IPS-20b (cell line): Measurements from ENCODE around the gene UBQLN4.

Experiments used
- H3K27ac ChIP-seq: one replicate; pipeline ENCODE4 v1.5.1; 2013; ENCODE audit warnings: low read length
- H3K27me3 ChIP-seq: 2 replicates; pipeline ENCODE4 v1.6.1; 2013; ENCODE audit warnings: mild to moderate bottlenecking, low read length, inconsistent platforms; ENCODE audit not compliant: insufficient read depth
- H3K36me3 ChIP-seq: 2 replicates; pipeline ENCODE4 v1.6.1; 2013; ENCODE audit warnings: low read depth, mild to moderate bottlenecking, inconsistent platforms, low read length, moderate library complexity; ENCODE audit not compliant: insufficient read depth
- H3K4me1 ChIP-seq: 2 replicates; pipeline ENCODE4 v1.6.1; 2013; ENCODE audit warnings: mild to moderate bottlenecking, control low read depth, inconsistent platforms, low read length, moderate library complexity; ENCODE audit not compliant: insufficient read depth
- H3K4me3 ChIP-seq: 2 replicates; pipeline ENCODE4 v1.5.1; 2013; ENCODE audit warnings: mild to moderate bottlenecking, low read length, inconsistent platforms
- H3K9ac ChIP-seq: 2 replicates; pipeline ENCODE4 v1.6.1; 2013; ENCODE audit warnings: low read depth, mild to moderate bottlenecking, inconsistent platforms, low read length, moderate library complexity
- H3K9me3 ChIP-seq: 2 replicates; pipeline ENCODE4 v1.6.1; 2013; ENCODE audit warnings: mild to moderate bottlenecking, low read depth, low read length, inconsistent platforms; ENCODE audit not compliant: insufficient read depth

UBQLN4 gene

GRCh38 chr1:156090840-156091188, 37.2 kb upstream of the UBQLN4 start:
- H3K9me3 ChIP-seq: no peaks in the 10 kb centered on the region
- H3K4me3 ChIP-seq: no peak overlapping the region
- peaks cover 21% of the 10 kb centered on the region; the same call in 1 of the 2 replicates for H3K4me1 ChIP-seq
- H3K9ac ChIP-seq: no peak overlapping the region
- no peaks in the 10 kb centered on the region for H3K27me3 ChIP-seq
- H3K36me3 ChIP-seq: peaks cover 5% of the 10 kb centered on the region; the same call in 1 of the 2 replicates
- no peak overlapping the region for H3K27ac ChIP-seq

GRCh38 chr1:156090138-156090839, 36.7 kb upstream of the UBQLN4 start:
- H3K36me3 ChIP-seq: peaks cover 5% of the 10 kb centered on the region; the same call in 1 of the 2 replicates
- H3K4me1 ChIP-seq: peaks cover 21% of the 10 kb centered on the region; the same call in 1 of the 2 replicates
- no peaks in the 10 kb centered on the region for H3K9me3 ChIP-seq
- H3K27me3 ChIP-seq: no peaks in the 10 kb centered on the region
- H3K4me3 ChIP-seq: no peak overlapping the region
- H3K9ac ChIP-seq: no peak overlapping the region
- no peak overlapping the region for H3K27ac ChIP-seq

GRCh38 chr1:156089704-156090103, 36.1 kb upstream of the UBQLN4 start:
- Histone ChIP-seq H3K4me1 (peaks cover 24% of the 10 kb centered on the region; the same call in 1 of the 2 replicates), H3K27ac (no peak overlapping the region), H3K4me3 (no peak overlapping the region), H3K36me3 (peaks cover 5% of the 10 kb centered on the region; the same call in 1 of the 2 replicates), H3K9ac (no peak overlapping the region), H3K9me3 (no peaks in the 10 kb centered on the region), H3K27me3 (no peaks in the 10 kb centered on the region)

- Histone ChIP-seq H3K9ac (peak overlapping the region; percentile 15; the same call in 1 of the 2 replicates), H3K27ac (no peak overlapping the region), H3K36me3 (no peaks in the 10 kb centered on the region), H3K9me3 (no peaks in the 10 kb centered on the region), H3K4me3 (peak overlapping the region; percentile 41; the same call in 1 of the 2 replicates), H3K27me3 (no peaks in the 10 kb centered on the region), H3K4me1 (peaks cover 29% of the 10 kb centered on the region; the same call in 1 of the 2 replicates)
Observed at GRCh38 chr1:156086256-156086662, 32.7 kb upstream of the UBQLN4 start.

DNA sequence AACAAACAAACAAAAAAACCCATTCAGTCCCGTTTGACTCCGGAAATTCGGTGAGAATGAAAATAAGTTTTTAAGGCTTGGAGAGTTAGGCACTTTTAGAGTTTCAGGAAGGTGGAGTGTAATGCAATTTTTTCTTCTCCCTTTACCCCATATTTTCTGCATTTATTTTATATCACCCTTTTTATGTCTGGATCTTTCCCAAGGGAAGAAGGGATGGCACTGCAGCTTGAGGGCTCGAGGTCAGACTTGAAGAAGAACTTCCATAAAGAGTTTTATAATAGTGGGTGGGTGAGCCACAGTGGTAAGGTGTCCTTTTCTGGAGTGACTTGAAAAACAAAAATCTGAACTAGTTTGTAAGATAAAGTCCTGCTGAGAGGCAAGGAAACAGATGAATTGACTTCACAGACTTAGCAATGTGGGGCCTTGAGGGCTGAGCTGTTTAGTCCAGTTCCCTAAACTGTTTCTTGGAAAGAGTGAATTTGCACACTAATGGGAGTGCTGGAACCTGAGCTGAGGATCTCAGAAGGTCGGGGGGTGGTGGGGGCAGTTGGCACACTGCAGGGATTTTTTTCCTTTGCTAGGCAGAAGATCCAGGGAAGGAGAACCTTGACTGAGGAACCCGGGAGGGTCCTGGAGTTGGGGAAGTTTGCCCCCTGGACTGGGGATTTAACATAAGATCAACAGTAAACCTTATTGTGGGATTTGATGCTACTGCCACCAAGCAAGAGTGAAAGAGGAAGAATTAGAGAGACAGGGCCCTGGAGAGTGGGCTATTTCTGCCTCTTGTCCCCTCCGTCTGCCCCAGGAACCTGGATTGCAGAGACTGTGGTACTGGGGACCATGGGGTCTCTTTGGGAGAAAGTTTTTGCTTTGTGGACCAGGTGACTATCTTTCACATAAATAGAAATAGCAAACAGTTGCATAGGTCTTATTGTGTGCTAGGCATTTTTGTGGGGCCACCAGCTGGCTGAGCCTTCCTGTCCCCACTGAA, 30.5 kb upstream of the UBQLN4 start:
- peaks cover 5% of the 10 kb centered on the region; the same call in 1 of the 2 replicates for H3K36me3 ChIP-seq
- H3K4me1 ChIP-seq: peaks cover 25% of the 10 kb centered on the region; the same call in 1 of the 2 replicates
- H3K9me3 ChIP-seq: no peaks in the 10 kb centered on the region
- no peaks in the 10 kb centered on the region for H3K27me3 ChIP-seq
- H3K9ac ChIP-seq: peak overlapping the region; percentile 89; the same call in 1 of the 2 replicates
- no peak overlapping the region for H3K27ac ChIP-seq
- H3K4me3 ChIP-seq: peak overlapping the region; percentile 99

DNA sequence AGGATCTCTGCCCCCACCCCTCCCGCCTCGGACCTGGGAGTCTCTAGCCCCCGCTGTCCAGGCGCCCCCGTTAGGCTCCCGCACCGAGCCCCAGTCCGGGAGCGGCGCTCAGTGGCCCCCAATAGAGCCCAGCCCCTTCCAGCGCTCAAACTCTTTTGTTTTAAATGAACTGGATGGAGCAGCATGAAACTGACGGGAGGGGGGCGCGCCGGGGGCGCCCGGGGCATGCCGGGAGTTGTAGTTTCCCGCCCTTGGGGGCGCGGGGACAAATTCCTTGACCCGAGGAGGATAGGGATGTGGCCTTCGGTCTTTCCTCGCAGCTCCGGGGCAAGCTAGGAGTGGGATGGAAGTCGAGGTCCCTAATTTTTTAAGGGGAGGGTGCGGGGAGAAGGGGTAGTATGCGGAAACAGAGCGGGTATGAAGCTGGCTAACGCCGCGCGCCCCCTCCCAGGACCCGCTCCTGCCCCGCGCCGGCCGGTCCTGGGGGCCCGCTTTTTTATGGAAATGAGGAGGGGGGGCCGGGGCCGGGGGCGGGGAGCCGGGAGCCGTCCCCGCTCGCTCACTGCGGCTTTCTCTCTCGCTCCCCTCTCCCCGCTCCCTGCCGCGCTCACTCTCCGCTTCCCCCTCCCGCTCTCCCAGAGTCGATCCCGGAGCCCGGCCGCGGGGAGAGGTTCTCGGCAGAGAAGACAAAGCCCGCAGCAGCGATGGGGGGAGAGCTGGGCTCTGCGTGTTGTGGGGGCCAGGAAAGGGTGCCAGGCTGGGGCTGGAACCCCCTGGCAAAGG, 28.9 kb upstream of the UBQLN4 start, which contains the start of gene MEX3A:
Gene MEX3A (minus strand): TSS at position 157 of the 783 bp plus-strand sequence. CDS start 467 bp downstream, outside the sequence.
- no peaks in the 10 kb centered on the region for H3K27me3 ChIP-seq
- peaks cover 20% of the 10 kb centered on the region for H3K36me3 ChIP-seq
- H3K9me3 ChIP-seq: no peaks in the 10 kb centered on the region
- H3K4me1 ChIP-seq: peaks cover 40% of the 10 kb centered on the region
- peak within 1 kb of the TSS; percentile 95 for H3K27ac ChIP-seq
- peak within 1 kb of the TSS; percentile 98 for H3K9ac ChIP-seq
- peak within 1 kb of the TSS; percentile 99 for H3K4me3 ChIP-seq

DNA sequence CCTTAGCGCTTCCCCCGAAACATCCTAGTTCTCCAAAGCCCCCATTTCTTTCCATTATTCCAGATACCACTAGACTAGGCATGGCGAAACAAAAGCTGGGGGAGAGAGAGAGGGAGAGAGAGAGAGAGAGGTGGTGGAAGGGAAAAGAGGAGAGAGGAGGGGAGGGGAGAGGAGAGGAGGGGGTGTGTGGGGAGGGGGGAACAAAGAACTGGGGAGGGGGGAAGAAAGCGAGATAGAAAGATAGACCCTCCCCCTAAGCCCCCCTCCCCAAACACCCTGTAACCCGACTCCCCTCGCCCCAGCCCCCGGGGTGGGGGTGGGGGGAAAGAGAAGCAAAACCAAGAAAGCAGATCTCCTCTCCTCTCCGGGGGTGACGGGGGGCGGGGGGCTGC, 28.3 kb upstream of the UBQLN4 start:
- Histone ChIP-seq H3K27ac (peak overlapping the region; percentile 86), H3K36me3 (peaks cover 26% of the 10 kb centered on the region), H3K4me1 (peaks cover 44% of the 10 kb centered on the region), H3K27me3 (no peaks in the 10 kb centered on the region), H3K9me3 (no peaks in the 10 kb centered on the region), H3K9ac (peak overlapping the region; percentile 89; the same call in 1 of the 2 replicates), H3K4me3 (peak overlapping the region; percentile 99)

- peak overlapping the region; percentile 95 for H3K27ac ChIP-seq
Observed at GRCh38 chr1:156081180-156081916, 27.8 kb upstream of the UBQLN4 start.

DNA sequence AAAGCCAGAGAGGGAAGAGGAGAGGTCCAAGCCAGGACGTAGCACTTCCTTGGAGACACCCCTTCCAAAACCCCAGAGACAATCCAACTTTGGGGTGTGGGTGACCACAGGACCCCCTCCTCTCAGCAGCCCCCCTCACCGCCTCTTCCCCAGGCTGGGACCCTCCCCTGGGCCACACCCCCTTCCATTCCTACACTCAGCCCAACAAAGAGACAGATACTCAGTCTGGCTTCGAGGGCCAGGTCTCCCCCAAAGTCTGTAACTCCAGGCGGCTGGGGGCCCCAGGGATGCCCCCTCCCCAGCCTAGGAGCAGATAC, 27.2 kb upstream of the UBQLN4 start:
- peaks cover 36% of the 10 kb centered on the region for H3K36me3 ChIP-seq
- peak overlapping the region; percentile 98 for H3K9ac ChIP-seq
- no peaks in the 10 kb centered on the region for H3K9me3 ChIP-seq
- peak overlapping the region; percentile 95 for H3K27ac ChIP-seq
- H3K27me3 ChIP-seq: no peaks in the 10 kb centered on the region
- peak overlapping the region; percentile 99 for H3K4me3 ChIP-seq
- H3K4me1 ChIP-seq: peaks cover 43% of the 10 kb centered on the region

More at GRCh38 chr1:156081180-156081916, 27.8 kb upstream of the UBQLN4 start:
- no peaks in the 10 kb centered on the region for H3K9me3 ChIP-seq
- H3K36me3 ChIP-seq: peaks cover 30% of the 10 kb centered on the region
- H3K4me3 ChIP-seq: peak overlapping the region; percentile 99
- H3K27me3 ChIP-seq: no peaks in the 10 kb centered on the region
- peaks cover 42% of the 10 kb centered on the region for H3K4me1 ChIP-seq
- peak overlapping the region; percentile 98 for H3K9ac ChIP-seq

GRCh38 chr1:156080241-156080862, 26.8 kb upstream of the UBQLN4 start:
- peak overlapping the region; percentile 95 for H3K27ac ChIP-seq
- peaks cover 47% of the 10 kb centered on the region for H3K4me1 ChIP-seq
- peaks cover 40% of the 10 kb centered on the region for H3K36me3 ChIP-seq
- H3K9ac ChIP-seq: peak overlapping the region; percentile 98; the same call in 1 of the 2 replicates
- peak overlapping the region; percentile 99 for H3K4me3 ChIP-seq
- no peaks in the 10 kb centered on the region for H3K27me3 ChIP-seq
- no peaks in the 10 kb centered on the region for H3K9me3 ChIP-seq
